ENCODE data around the gene TP63. TPM values are rescaled to one million over a fixed set of nuclear protein-coding genes. Genes with fewer than 3 reads are reported as not detected.

The TP63 gene
- total RNA-seq, 1 experiment from 2014 or later: not detected

GRCh38 chr3:189622629-189623028, 8.6 kb upstream of the TP63 start:
- H3T11ph ChIP-seq (ENCODE audit: low read length): no peak overlapping the region
- H2AFZ ChIP-seq (ENCODE audit: low read length): no peak overlapping the region
- no peak overlapping the region for H3K23ac ChIP-seq (ENCODE audit: insufficient read length, low read depth, low read length)
- no peaks in the 10 kb centered on the region for H3K23me2 ChIP-seq (ENCODE audit: insufficient read length, low read depth, low read length, poor library complexity, severe bottlenecking)
- H4K5ac ChIP-seq (ENCODE audit: insufficient read length, low read depth, low read length): no peak overlapping the region
- TF ChIP-seq CTCF (conservative IDR thresholded peaks at IDR 0.05): no peak
- no peak overlapping the region for H3K56ac ChIP-seq (ENCODE audit: insufficient read length, low read depth, low read length)
- H3K4me1 Mint-ChIP-seq: no peaks in the 10 kb centered on the region; a peak in 1 of 4 replicates
- no peak overlapping the region for H2BK120ac ChIP-seq (ENCODE audit: low read depth, low read length, poor library complexity, severe bottlenecking)
- H3K79me1 ChIP-seq (ENCODE audit: insufficient read depth, low read depth, low read length, poor library complexity, severe bottlenecking): no peaks in the 10 kb centered on the region
- no peaks in the 10 kb centered on the region for H3K36me3 Mint-ChIP-seq (ENCODE audit: insufficient read depth in 1 of 3, low read depth in 3 of 3)
- no peak overlapping the region for H4K91ac ChIP-seq (ENCODE audit: insufficient read length, low read depth, low read length)
- H2AK5ac ChIP-seq (ENCODE audit: insufficient read length, low read length): no peak overlapping the region
- no peak overlapping the region for H3K27ac Mint-ChIP-seq
- no peak overlapping the region for H3K14ac ChIP-seq (ENCODE audit: insufficient read depth, low read length)
- H4K8ac ChIP-seq (replicated peaks; ENCODE audit: insufficient read length, low read depth, low read length): no peak overlapping the region
- H3K18ac ChIP-seq (ENCODE audit: insufficient read length, low read depth, low read length): no peak overlapping the region
- no peak overlapping the region for H3K4ac ChIP-seq (ENCODE audit: low read depth, low read length)
- H3K27me3 Mint-ChIP-seq (ENCODE audit: low read depth): no peaks in the 10 kb centered on the region
- no peaks in the 10 kb centered on the region for H4K20me1 ChIP-seq (ENCODE audit: control insufficient read depth, insufficient read depth, insufficient read length)
- H3K27me3 ChIP-seq (ENCODE audit: insufficient read depth, low read length): no peaks in the 10 kb centered on the region
- H2BK5ac ChIP-seq (ENCODE audit: insufficient read length, low read length): no peak overlapping the region
- H3K9me3 ChIP-seq (ENCODE audit: control insufficient read depth, low read depth, low read length): no peaks in the 10 kb centered on the region
- no peaks in the 10 kb centered on the region for H3K4me1 ChIP-seq (ENCODE audit: insufficient read depth, low read length)
- no peak overlapping the region for H2BK15ac ChIP-seq (ENCODE audit: low read depth, low read length)
- H3K9me3 Mint-ChIP-seq: peaks cover 0 to 3% of the 10 kb centered on the region in 2 experiments; a peak in 1 of 5 replicates
- H3K4me2 ChIP-seq (ENCODE audit: insufficient read depth, insufficient read length, low read length): no peak overlapping the region
- H3K79me2 ChIP-seq (ENCODE audit: insufficient read depth, low read length): no peaks in the 10 kb centered on the region
- no peak overlapping the region for H3K27ac ChIP-seq (ENCODE audit: insufficient read length, low read depth, low read length)
- DNase-seq: no peak
- no peak overlapping the region for H2BK20ac ChIP-seq (ENCODE audit: low read depth, low read length, poor library complexity, severe bottlenecking)
- no peak overlapping the region for H3K4me3 Mint-ChIP-seq
- no CpG with 5 or more reads among the region's 7 CpGs for WGBS (ENCODE audit: extremely low coverage, insufficient read length, low lambda C conversion rate)
- no peak overlapping the region for H3K9ac ChIP-seq (ENCODE audit: extremely low read depth, insufficient read length, low read length)
- no peak overlapping the region for H2BK12ac ChIP-seq (ENCODE audit: insufficient read length, low read depth, low read length)

Data from H9 (cell line).